T47D (cell line): ENCODE data around the gene TTC23.

Source experiments
- DNase-seq, 2 experiments: peaks; one replicate each; pipeline versions ENCODE4 v3.0.0 to v3.0.0-alpha.2; 2011 to 2012; ENCODE audit warnings: low read depth in 1 of 2, low spot score in 1 of 2
- JUND ChIP-seq: IDR thresholded peaks from 2 replicates; pipeline ENCODE4 v1.6.1; 2012; ENCODE audit warnings: low read depth
- in situ Hi-C: cut with HindIII; loops from 2 replicates; pipeline ENCODE4 v1.10.0; 2016; ENCODE audit warnings: low sequenced_read_pairs, low pct_unique_long_range_greater_than_20kb

Gene TTC23

DNA sequence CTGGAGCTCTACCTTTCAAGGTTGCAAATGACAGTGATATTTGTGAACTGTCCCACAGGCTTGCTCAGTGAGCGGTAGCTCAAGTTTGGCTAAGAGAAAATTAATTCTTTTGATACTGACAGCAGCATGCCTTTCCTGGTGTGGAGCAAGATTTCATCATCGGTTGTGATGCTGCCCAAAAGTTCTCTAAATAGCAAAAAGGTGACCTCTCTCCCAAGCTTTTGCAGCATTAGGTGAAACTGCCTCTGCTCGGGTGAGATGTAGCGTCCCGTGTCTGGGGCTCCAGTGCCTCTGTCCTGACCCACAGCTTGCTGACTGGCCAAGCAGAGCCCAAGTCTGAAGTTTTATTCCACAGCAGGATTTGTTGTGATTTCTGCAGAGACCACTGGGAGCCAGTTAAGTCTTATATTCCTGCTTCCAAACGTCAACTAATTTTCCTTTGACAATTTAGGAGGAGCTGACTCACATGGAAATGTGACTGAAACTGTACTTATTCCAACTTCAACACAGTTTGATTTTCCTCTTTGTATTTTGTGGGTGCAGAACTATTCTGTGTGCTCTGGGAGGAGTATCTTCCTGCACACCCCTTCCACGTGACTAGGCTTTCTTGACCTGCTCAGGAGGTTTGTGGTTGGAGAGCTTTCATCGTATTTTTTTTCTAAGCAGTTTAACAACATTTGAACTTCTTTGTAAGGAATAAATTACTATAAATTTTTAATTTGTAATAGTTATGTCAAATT is 138.6 kb downstream of the TTC23 start:
- TF ChIP-seq JUND, result no peak
- DNase-seq, result no peak
- in situ Hi-C loops, result no loop called here

DNA sequence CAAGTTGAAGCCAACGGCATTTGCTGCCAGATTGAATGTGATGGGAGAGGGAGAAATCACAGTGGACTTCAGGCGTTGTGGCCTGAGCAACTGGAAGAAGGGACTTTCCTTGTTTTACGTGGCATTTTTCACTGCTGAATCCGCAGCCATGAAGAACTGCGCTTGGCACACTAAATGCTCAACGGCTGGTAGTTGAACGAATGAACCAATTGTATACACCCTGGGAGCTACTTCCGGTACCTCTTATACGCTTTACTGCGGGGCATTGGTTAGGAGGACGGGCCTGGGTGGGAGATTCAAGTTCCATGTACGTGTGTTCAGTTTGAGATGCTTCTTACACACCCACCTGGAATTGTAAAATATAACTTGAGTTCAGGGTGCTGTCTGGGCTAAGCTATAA is 139.3 kb downstream of the TTC23 start:
- in situ Hi-C loops, result no loop called here
- no peak for DNase-seq
- TF ChIP-seq JUND, result no peak

DNA sequence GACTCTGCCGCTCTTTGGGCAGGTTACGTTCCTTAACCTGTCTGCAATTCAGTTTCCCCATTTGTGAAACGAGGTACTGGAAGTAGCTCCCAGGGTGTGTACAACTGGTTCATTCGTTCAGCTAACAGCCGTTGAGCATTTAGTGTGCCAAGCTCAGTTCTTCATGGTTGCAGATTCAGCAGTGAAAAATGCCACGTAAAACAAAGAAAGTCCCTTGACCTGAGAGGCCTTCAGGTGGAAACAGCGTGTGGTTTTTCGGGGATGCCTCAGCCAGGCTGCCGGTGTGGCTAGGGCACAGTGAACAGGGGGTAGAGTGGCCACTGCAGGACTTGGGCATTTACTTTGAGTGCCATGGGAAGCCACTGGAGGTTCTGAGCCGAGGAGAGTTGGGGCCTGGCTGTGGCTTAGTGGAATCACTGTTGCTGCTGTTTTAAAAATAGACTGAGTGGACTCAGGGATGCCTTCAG is 139.8 kb downstream of the TTC23 start:
- DNase-seq, result no peak
- no peak for TF ChIP-seq JUND
- in situ Hi-C loops, result no loop called here

GRCh38 chr15:99108993-99109392 is 140.4 kb downstream of the TTC23 start:
- no peak for DNase-seq
- no peak for TF ChIP-seq JUND
- in situ Hi-C loops, result no loop called here

GRCh38 chr15:99106417-99107220 is 142.8 kb downstream of the TTC23 start:
- no peak for TF ChIP-seq JUND
- no peak for DNase-seq
- in situ Hi-C loops, result no loop called here

GRCh38 chr15:99105514-99106341 is 143.7 kb downstream of the TTC23 start:
- in situ Hi-C loops, result no loop called here
- no peak for TF ChIP-seq JUND
- no peak for DNase-seq

GRCh38 chr15:99104788-99105513 is 144.4 kb downstream of the TTC23 start, which contains the start of gene SYNM:
TSS of gene SYNM (plus strand) at chr15:99105080. CDS start at chr15:99105200, 120 bp downstream.
- in situ Hi-C loops, result no loop called here
- TF ChIP-seq JUND, result no peak
- peak; percentile 69 to 87 for DNase-seq

GRCh38 chr15:99103279-99103678 is 146.1 kb downstream of the TTC23 start:
- no peak for DNase-seq
- no peak for TF ChIP-seq JUND
- in situ Hi-C loops, result no loop called here

DNA sequence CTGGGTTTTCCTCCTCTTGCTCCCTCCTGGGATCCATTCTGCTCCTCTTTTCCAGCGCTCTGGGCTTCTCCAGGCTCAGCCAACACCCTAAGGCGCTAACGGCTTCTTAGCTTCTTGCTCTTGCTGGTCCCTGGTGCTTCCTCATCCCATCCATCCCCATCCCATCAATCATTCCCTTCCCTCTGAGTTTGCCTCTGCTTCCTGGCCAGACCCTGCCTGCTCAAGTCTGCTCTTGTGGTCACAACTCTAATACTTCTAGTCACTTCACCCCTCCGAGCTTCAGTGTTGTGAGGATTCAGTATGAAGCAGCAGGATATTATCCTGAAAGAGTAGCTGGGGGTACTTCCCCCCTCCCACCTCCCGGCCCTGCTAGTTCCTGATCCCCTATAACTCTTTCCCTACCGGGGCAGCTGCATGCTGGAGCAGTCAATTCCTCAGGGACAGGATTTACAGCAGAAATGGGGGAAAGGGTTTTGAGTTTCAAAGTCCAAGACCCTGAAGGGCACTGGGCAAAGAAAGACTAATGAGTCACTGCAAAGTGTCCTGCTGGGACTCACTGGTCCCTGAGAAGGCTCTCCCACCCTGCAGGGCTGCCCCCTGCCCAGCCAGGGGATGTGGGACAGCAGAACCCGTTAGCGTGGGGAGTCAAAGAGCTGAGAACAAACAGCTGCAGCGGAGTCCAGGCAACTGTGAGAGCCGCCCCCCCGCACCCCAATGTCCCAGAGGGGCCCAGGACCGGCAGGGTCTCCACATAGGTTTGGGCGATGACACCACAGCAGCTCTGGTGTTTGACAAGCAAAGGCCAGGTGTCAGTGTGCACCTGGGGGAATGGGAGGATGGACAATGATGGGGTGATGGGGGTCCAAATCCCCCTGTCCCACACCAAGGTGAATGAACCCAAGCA is 146.8 kb downstream of the TTC23 start:
- no peak for DNase-seq
- TF ChIP-seq JUND, result no peak
- in situ Hi-C loops, result no loop called here

- no peak for TF ChIP-seq JUND
- DNase-seq, result no peak
- in situ Hi-C loops, result no loop called here
Measured at GRCh38 chr15:99101501-99101900, 147.9 kb downstream of the TTC23 start.
